Measurements from ENCODE around the gene MYO10. TPM values are rescaled to one million over a fixed set of nuclear protein-coding genes. Genes with fewer than 3 reads are reported as not detected.

Gene MYO10
- total RNA-seq, 1 experiment from 2014 or later = 89.8 TPM

GRCh38 chr5:16780325-16780724 is 155.8 kb downstream of the MYO10 start (continued):
- TF ChIP-seq ATF2 (CRISPR knock-in tag; IDR thresholded peaks at IDR 0.05; ENCODE audit: borderline replicate concordance, low read depth) (no peak), ZNF396 (CRISPR knock-in tag; IDR thresholded peaks at IDR 0.05; ENCODE audit: borderline replicate concordance) (no peak)

GRCh38 chr5:16777432-16777831 is 158.7 kb downstream of the MYO10 start:
- no peaks in the 10 kb centered on the region for H3K9me3 Mint-ChIP-seq
- no peaks in the 10 kb centered on the region for H3K27me3 Mint-ChIP-seq (ENCODE audit: low read depth)
- DNase-seq (ENCODE audit: low spot score) (no peak), ATAC-seq (no peak)
- H3K4me3 Mint-ChIP-seq = no peak overlapping the region
- H3K27ac Mint-ChIP-seq = peak overlapping the region; percentile 80; the same call in 1 of the 2 replicates
- ChIA-PET CTCF (interaction anchor here (0.9 to 2.1 kb wide), 8 partner anchors 9 to 413 kb away, joined by 3 to 19 read pairs (median 6); no protein-coding TSS in a partner anchor), POLR2A (interaction anchor here (0.7 kb wide), 1 partner anchor 15 kb away, joined by 5 read pairs; no protein-coding TSS in a partner anchor)
- peaks cover 6% of the 10 kb centered on the region for H3K36me3 Mint-ChIP-seq
- H3K4me1 Mint-ChIP-seq = peaks cover 33% of the 10 kb centered on the region
- no peak for TF ChIP-seq E2F1 (CRISPR knock-in tag; IDR thresholded peaks at IDR 0.05)
- no peak for TF ChIP-seq ESRRA (CRISPR knock-in tag; IDR thresholded peaks at IDR 0.05; ENCODE audit: borderline replicate concordance)
- TF ChIP-seq ATF6 (CRISPR knock-in tag; IDR thresholded peaks at IDR 0.05) = no peak
- no peak for TF ChIP-seq ETV6 (CRISPR knock-in tag; IDR thresholded peaks at IDR 0.05)
- TF ChIP-seq ZNF317 (CRISPR knock-in tag; IDR thresholded peaks at IDR 0.05; ENCODE audit: borderline replicate concordance, low read depth) = no peak
- no peak for TF ChIP-seq IRF2 (CRISPR knock-in tag; IDR thresholded peaks at IDR 0.05; ENCODE audit: borderline replicate concordance, low read depth)
- TF ChIP-seq FOXP1 (CRISPR knock-in tag; IDR thresholded peaks at IDR 0.05; ENCODE audit: borderline replicate concordance) = no peak
- no peak for TF ChIP-seq ZNF121 (CRISPR knock-in tag; IDR thresholded peaks at IDR 0.05)
- TF ChIP-seq ARID4B (CRISPR knock-in tag; IDR thresholded peaks at IDR 0.05; ENCODE audit: borderline replicate concordance) = no peak
- TF ChIP-seq ZNF532 (CRISPR knock-in tag; IDR thresholded peaks at IDR 0.05; ENCODE audit: borderline replicate concordance) = no peak
- no peak for TF ChIP-seq NFATC4 (CRISPR knock-in tag; IDR thresholded peaks at IDR 0.05)
- no peak for TF ChIP-seq CTCF (IDR thresholded peaks at IDR 0.05)
- no peak for TF ChIP-seq ZNF512 (CRISPR knock-in tag; IDR thresholded peaks at IDR 0.05; ENCODE audit: borderline replicate concordance)
- no peak for TF ChIP-seq FOXP4 (CRISPR knock-in tag; IDR thresholded peaks at IDR 0.05)
